Prostate gland (tissue), 2 donors: ENCODE results near the gene SYDE2.

Source experiments
- POLR2A ChIP-seq: fragments of 450-650 bp; IDR thresholded peaks from one replicate; pipeline ENCODE4 v1.6.1; 2016; ENCODE audit warnings: antibody characterized with exemption, mild to moderate bottlenecking
- TF ChIP-seq, protein P1 (sequence below), 4 experiments: fragments of 200-600 bp in 2 of 4; fragments of 450-650 bp in 2 of 4; sonication (generic) in 2 of 4; IDR thresholded peaks; 1 replicate in 3 of 4; 2 replicates in 1 of 4; pipeline ENCODE4 v1.5.1; 2016 to 2019; ENCODE audit warnings: antibody characterized with exemption in 4 of 4, mild to moderate bottlenecking in 2 of 4, moderate library complexity in 2 of 4

GRCh38 chr1:85118751-85119150 is 82.1 kb downstream of the SYDE2 start:
- TF ChIP-seq POLR2A, result no peak
- TF ChIP-seq, protein P1, sequence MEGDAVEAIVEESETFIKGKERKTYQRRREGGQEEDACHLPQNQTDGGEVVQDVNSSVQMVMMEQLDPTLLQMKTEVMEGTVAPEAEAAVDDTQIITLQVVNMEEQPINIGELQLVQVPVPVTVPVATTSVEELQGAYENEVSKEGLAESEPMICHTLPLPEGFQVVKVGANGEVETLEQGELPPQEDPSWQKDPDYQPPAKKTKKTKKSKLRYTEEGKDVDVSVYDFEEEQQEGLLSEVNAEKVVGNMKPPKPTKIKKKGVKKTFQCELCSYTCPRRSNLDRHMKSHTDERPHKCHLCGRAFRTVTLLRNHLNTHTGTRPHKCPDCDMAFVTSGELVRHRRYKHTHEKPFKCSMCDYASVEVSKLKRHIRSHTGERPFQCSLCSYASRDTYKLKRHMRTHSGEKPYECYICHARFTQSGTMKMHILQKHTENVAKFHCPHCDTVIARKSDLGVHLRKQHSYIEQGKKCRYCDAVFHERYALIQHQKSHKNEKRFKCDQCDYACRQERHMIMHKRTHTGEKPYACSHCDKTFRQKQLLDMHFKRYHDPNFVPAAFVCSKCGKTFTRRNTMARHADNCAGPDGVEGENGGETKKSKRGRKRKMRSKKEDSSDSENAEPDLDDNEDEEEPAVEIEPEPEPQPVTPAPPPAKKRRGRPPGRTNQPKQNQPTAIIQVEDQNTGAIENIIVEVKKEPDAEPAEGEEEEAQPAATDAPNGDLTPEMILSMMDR (IDR thresholded peaks at IDR 0.05), result no peak
